Esophagus muscularis mucosa (tissue), 4 donors: ENCODE measurements around the gene INPP5A. TPM values are rescaled to one million over a fixed set of nuclear protein-coding genes. Genes with fewer than 3 reads are reported as not detected.

Source experiments
- DNase-seq: peaks from one replicate; pipeline ENCODE4 v3.0.0-alpha.2; 2017; ENCODE audit errors: extremely low spot score
- H3K27ac ChIP-seq, 4 donors: fragments of 200-600 bp; sonication (generic); replicated peaks in 1 of 4; 1 replicate in 3 of 4; 2 replicates in 1 of 4; pipeline ENCODE4 v1.5.1; 2016 to 2019; ENCODE audit warnings: mild to moderate bottlenecking in 1 of 4
- H3K27me3 ChIP-seq, 4 donors: fragments of 200-600 bp; sonication (generic); one replicate each; pipeline versions ENCODE4 v1.5.1 to v1.6.0; 2016 to 2019
- H3K36me3 ChIP-seq, 4 donors: fragments of 200-600 bp; sonication (generic); one replicate each; pipeline ENCODE4 v1.5.1; 2016 to 2019
- H3K4me1 ChIP-seq, 4 donors: fragments of 200-600 bp; sonication (generic); one replicate each; pipeline ENCODE4 v1.5.1; 2016 to 2019
- H3K4me3 ChIP-seq, 4 donors: fragments of 200-600 bp; sonication (generic); 1 replicate in 2 of 4; 2 replicates in 2 of 4; pipeline ENCODE4 v1.5.1; 2016 to 2019; ENCODE audit warnings: mild to moderate bottlenecking in 4 of 4, moderate library complexity in 1 of 4
- H3K9me3 ChIP-seq, 4 donors: fragments of 200-600 bp; sonication (generic); 1 replicate in 3 of 4; 2 replicates in 1 of 4; pipeline ENCODE4 v1.5.1; 2016 to 2019
- CTCF ChIP-seq, 3 experiments: fragments of 200-600 bp in 2 of 3; fragments of 450-650 bp in 1 of 3; sonication (generic) in 2 of 3; IDR thresholded peaks; one replicate each; pipeline ENCODE4 v1.5.1; 2017 to 2019; ENCODE audit warnings: antibody characterized with exemption in 3 of 3, mild to moderate bottlenecking in 2 of 3, moderate library complexity in 1 of 3
- EP300 ChIP-seq: sonication (generic); formaldehyde crosslinking; IDR thresholded peaks from one replicate; pipeline ENCODE4 v1.6.1; 2017; ENCODE audit warnings: antibody characterized with exemption
- POLR2A ChIP-seq: fragments of 450-650 bp; IDR thresholded peaks from one replicate; pipeline ENCODE4 v1.6.1; 2017; ENCODE audit warnings: antibody characterized with exemption, moderate library complexity, mild to moderate bottlenecking, low read depth
- POLR2AphosphoS5 ChIP-seq, 2 donors: sonication (generic); formaldehyde crosslinking; IDR thresholded peaks; one replicate each; pipeline ENCODE4 v1.6.1; 2017; ENCODE audit warnings: antibody characterized with exemption in 2 of 2
- WGBS: methylation state at CpG from one replicate; pipeline ENCODE4 v1.1.5; 2018; 5-methylcytosine and 5-hydroxymethylcytosine counted together
- intact Hi-C: fragments of 100-400 bp; cut with DNase I; formaldehyde crosslinking; loops from one replicate; pipeline ENCODE4 v1.15.1; 2023
- total RNA-seq, 4 donors: library from RNA; depleted of rRNA; stranded (reverse); fragments of >200 nt; gene quantifications; one replicate each; pipeline versions ENCODE4 v1.1.0 to v1.2.1, GENCODE V29; 2016

The INPP5A gene
- total RNA-seq, 4 donors from 2014 or later = 234 to 301 (median 245) TPM

GRCh38 chr10:132562916-132563456 lies 25.4 kb downstream of the INPP5A start:
- H3K27me3 ChIP-seq = no peaks in the 10 kb centered on the region
- no peaks in the 10 kb centered on the region for H3K36me3 ChIP-seq
- H3K27ac ChIP-seq = no peak overlapping the region
- no peak for DNase-seq
- peaks cover 13 to 83% (median 69%) of the 10 kb centered on the region in 4 donors for H3K4me1 ChIP-seq
- intact Hi-C loops = no loop called here
- no peaks in the 10 kb centered on the region for H3K9me3 ChIP-seq
- 96% methylated on average over 11 of the region's 14 CpGs for WGBS
- no peak for TF ChIP-seq POLR2AphosphoS5 (IDR thresholded peaks at IDR 0.05)
- TF ChIP-seq CTCF (IDR thresholded peaks at IDR 0.05) = no peak
- no peak for TF ChIP-seq POLR2A
- TF ChIP-seq EP300 = no peak
- H3K4me3 ChIP-seq = no peak overlapping the region

GRCh38 chr10:132563485-132564248 lies 26.1 kb downstream of the INPP5A start:
- WGBS = 89% methylated on average over 23 of the region's 24 CpGs

GRCh38 chr10:132564249-132564605 lies 26.6 kb downstream of the INPP5A start:
- no peak overlapping the region for H3K4me3 ChIP-seq
- WGBS = 78% methylated on average over 6 of the region's 10 CpGs
- H3K36me3 ChIP-seq = no peaks in the 10 kb centered on the region
- TF ChIP-seq CTCF (IDR thresholded peaks at IDR 0.05) (no peak), POLR2AphosphoS5 (IDR thresholded peaks at IDR 0.05) (no peak), EP300 (no peak)
- intact Hi-C loops = no loop called here
- DNase-seq = no peak
- H3K4me1 ChIP-seq = peaks cover 13 to 70% (median 57%) of the 10 kb centered on the region in 4 donors
- no peaks in the 10 kb centered on the region for H3K27me3 ChIP-seq
- H3K9me3 ChIP-seq = no peaks in the 10 kb centered on the region
- no peak overlapping the region for H3K27ac ChIP-seq

More at GRCh38 chr10:132563485-132564248, 26.1 kb downstream of the INPP5A start:
- intact Hi-C loops = no loop called here
- no peak overlapping the region for H3K27ac ChIP-seq
- TF ChIP-seq CTCF (IDR thresholded peaks at IDR 0.05) (no peak), POLR2A (no peak), POLR2AphosphoS5 (IDR thresholded peaks at IDR 0.05) (no peak), EP300 (no peak)
- DNase-seq = no peak
- H3K27me3 ChIP-seq = no peaks in the 10 kb centered on the region
- H3K4me1 ChIP-seq = peaks cover 13 to 76% (median 63%) of the 10 kb centered on the region in 4 donors
- H3K36me3 ChIP-seq = no peaks in the 10 kb centered on the region
- no peak overlapping the region for H3K4me3 ChIP-seq
- no peaks in the 10 kb centered on the region for H3K9me3 ChIP-seq

- no peak overlapping the region for H3K27ac ChIP-seq
- H3K4me3 ChIP-seq = no peak overlapping the region
- H3K9me3 ChIP-seq = no peaks in the 10 kb centered on the region
- no peak for TF ChIP-seq CTCF (IDR thresholded peaks at IDR 0.05)
- no peak for TF ChIP-seq POLR2AphosphoS5 (IDR thresholded peaks at IDR 0.05)
- TF ChIP-seq EP300 = no peak
- no peak for TF ChIP-seq POLR2A
- peaks cover 10 to 66% (median 52%) of the 10 kb centered on the region in 4 donors for H3K4me1 ChIP-seq
- no peaks in the 10 kb centered on the region for H3K36me3 ChIP-seq
- 74% methylated on average over 7 of the region's 11 CpGs for WGBS
- no peaks in the 10 kb centered on the region for H3K27me3 ChIP-seq
- intact Hi-C loops = no loop called here
- DNase-seq = no peak
Measured at GRCh38 chr10:132564690-132565089, 27.1 kb downstream of the INPP5A start.
